Right lobe of liver (tissue), 4 donors: ENCODE data around the gene MYLK4.

Experiments
- CTCF ChIP-seq, 4 donors: fragments of 200-600 bp in 3 of 4; fragments of 450-650 bp in 1 of 4; IDR thresholded peaks; one replicate each; pipeline versions ENCODE4 v1.5.1 to v1.8.0; 2016 to 2022; ENCODE audit warnings: antibody characterized with exemption in 4 of 4, mild to moderate bottlenecking in 2 of 4
- POLR2A ChIP-seq: fragments of 450-650 bp; IDR thresholded peaks from one replicate; pipeline ENCODE4 v1.6.1; 2017; ENCODE audit warnings: antibody characterized with exemption, mild to moderate bottlenecking
- donor health status: DM: no; HTN: no; CAD: no.
- donor health status: DM: no; HTN: no; CAD: no.
- donor health status: DM: no; HTN: yes; CAD: no.

GRCh38 chr6:2659381-2659780 is 91.3 kb downstream of the MYLK4 start:
- no peak for TF ChIP-seq POLR2A
- no peak for TF ChIP-seq CTCF (IDR thresholded peaks at IDR 0.05)
